Skeletal muscle tissue (tissue), 4 donors: ENCODE measurements around the gene ILK. TPM values are rescaled to one million over a fixed set of nuclear protein-coding genes. Genes with fewer than 3 reads are reported as not detected.
A peak's percentile ranks its signal among the peaks of the same experiment; 100 is the strongest.

Source experiments
- H3K27ac ChIP-seq: one replicate; pipeline ENCODE4 v1.7.0; 2013; ENCODE audit warnings: mild to moderate bottlenecking, low read depth, low read length, inconsistent platforms
- H3K27me3 ChIP-seq, 3 donors: one replicate each; pipeline ENCODE4 v1.7.0; 2013; ENCODE audit warnings: low read length in 3 of 3; ENCODE audit not compliant: control insufficient read depth in 3 of 3, insufficient read depth in 3 of 3
- H3K36me3 ChIP-seq, 3 donors: one replicate each; pipeline ENCODE4 v1.7.0; 2013; ENCODE audit warnings: low read length in 3 of 3; ENCODE audit not compliant: control insufficient read depth in 3 of 3, insufficient read depth in 3 of 3
- H3K4me1 ChIP-seq, 3 donors: one replicate each; pipeline ENCODE4 v1.7.0; 2013; ENCODE audit warnings: low read length in 3 of 3, mild to moderate bottlenecking in 3 of 3; ENCODE audit not compliant: control insufficient read depth in 3 of 3, insufficient read depth in 3 of 3
- H3K4me3 ChIP-seq, 3 donors: one replicate each; pipeline ENCODE4 v1.7.0; 2013; ENCODE audit warnings: low read length in 3 of 3
- H3K9ac ChIP-seq, 3 donors: one replicate each; pipeline ENCODE4 v1.7.0; 2013; ENCODE audit warnings: low read length in 3 of 3, mild to moderate bottlenecking in 3 of 3, moderate library complexity in 2 of 3, low read depth in 1 of 3
- H3K9me3 ChIP-seq, 3 donors: one replicate each; pipeline ENCODE4 v1.7.0; 2013; ENCODE audit warnings: low read length in 3 of 3; ENCODE audit not compliant: control insufficient read depth in 3 of 3
- total RNA-seq: library from RNA; depleted of rRNA; stranded (reverse); fragments of >200 nt; gene quantifications from one replicate; pipeline ENCODE4 v1.2.3, GENCODE V29; 2014
- donor health status: Osteomylitis.

Gene ILK
- total RNA-seq, 1 donor from 2014 or later = 106 TPM

DNA sequence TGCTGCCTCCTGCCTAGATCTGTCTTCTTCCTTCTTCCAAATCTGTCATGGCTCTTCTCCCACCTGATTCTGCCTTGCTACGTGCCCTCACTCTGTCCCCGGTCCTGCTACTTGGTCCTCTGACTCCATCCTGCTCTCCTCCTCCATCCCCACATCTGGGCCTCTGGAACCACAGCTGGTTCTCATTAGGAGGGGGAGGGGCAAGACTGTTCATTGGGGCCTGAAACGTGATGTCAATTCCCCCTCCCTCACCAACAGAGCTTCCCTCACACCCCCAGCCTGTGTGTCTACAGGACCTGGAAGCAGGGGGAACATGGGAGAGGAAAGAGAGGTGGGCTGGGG, 43.0 kb downstream of the ILK start:
- Histone ChIP-seq H3K27me3 (peaks cover 0 to 13% (median 5%) of the 10 kb centered on the region in 3 donors), H3K36me3 (no peaks in the 10 kb centered on the region), H3K4me1 (peaks cover 31 to 39% (median 32%) of the 10 kb centered on the region in 3 donors), H3K4me3 (peak overlapping the region; percentile 26 to 52 (median 27)), H3K9me3 (no peaks in the 10 kb centered on the region), H3K9ac (peak overlapping the region in 1 of 3 donors; percentile 40), H3K27ac (peak overlapping the region; percentile 85)

GRCh38 chr11:6646918-6647679, 43.5 kb downstream of the ILK start:
- Histone ChIP-seq H3K9me3 (no peaks in the 10 kb centered on the region), H3K9ac (peak overlapping the region in 2 of 3 donors; percentile 28 to 58), H3K36me3 (no peaks in the 10 kb centered on the region), H3K27me3 (peaks cover 0 to 13% (median 5%) of the 10 kb centered on the region in 3 donors), H3K4me3 (peak overlapping the region in 2 of 3 donors; percentile 20 to 27), H3K27ac (peak overlapping the region; percentile 85), H3K4me1 (peaks cover 31 to 36% (median 32%) of the 10 kb centered on the region in 3 donors)

GRCh38 chr11:6647836-6648235, 44.3 kb downstream of the ILK start:
- Histone ChIP-seq H3K27ac (peak overlapping the region; percentile 85), H3K36me3 (no peaks in the 10 kb centered on the region), H3K9me3 (no peaks in the 10 kb centered on the region), H3K4me1 (peaks cover 34 to 36% (median 36%) of the 10 kb centered on the region in 3 donors), H3K4me3 (no peak overlapping the region), H3K27me3 (peaks cover 4 to 13% (median 5%) of the 10 kb centered on the region in 3 donors), H3K9ac (no peak overlapping the region)

- peaks cover 35 to 40% (median 36%) of the 10 kb centered on the region in 3 donors for H3K4me1 ChIP-seq
- H3K9ac ChIP-seq = no peak overlapping the region
- no peak overlapping the region for H3K4me3 ChIP-seq
- no peaks in the 10 kb centered on the region for H3K36me3 ChIP-seq
- H3K27ac ChIP-seq = peak overlapping the region; percentile 85
- H3K9me3 ChIP-seq = no peaks in the 10 kb centered on the region
- H3K27me3 ChIP-seq = peaks cover 5 to 13% (median 7%) of the 10 kb centered on the region in 3 donors
Measured at GRCh38 chr11:6648501-6648900, 44.9 kb downstream of the ILK start.

DNA sequence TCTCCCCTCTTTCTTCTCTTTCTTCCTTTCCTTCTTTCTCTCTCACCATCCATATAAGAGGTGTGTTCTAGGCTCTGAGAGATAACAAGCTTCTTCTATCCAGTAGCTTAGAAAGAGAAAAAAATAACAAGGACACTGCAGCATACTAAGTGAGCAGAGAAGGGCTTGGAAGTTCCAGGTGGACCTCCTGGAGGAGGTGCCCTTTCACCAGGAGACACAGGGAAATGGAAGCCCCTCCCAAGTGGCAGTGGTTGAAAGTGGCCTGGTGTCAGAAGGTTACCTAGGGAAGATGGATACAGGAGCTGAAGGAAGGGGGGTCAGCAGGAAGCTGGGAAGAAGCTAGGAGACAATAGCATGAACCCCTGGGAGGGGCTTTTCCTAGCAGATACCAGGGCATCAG, 46.5 kb downstream of the ILK start:
- no peaks in the 10 kb centered on the region for H3K36me3 ChIP-seq
- H3K27ac ChIP-seq = no peak overlapping the region
- peaks cover 35 to 52% (median 39%) of the 10 kb centered on the region in 3 donors for H3K4me1 ChIP-seq
- no peak overlapping the region for H3K4me3 ChIP-seq
- H3K9ac ChIP-seq = no peak overlapping the region
- peaks cover 2 to 25% (median 16%) of the 10 kb centered on the region in 3 donors for H3K27me3 ChIP-seq
- no peaks in the 10 kb centered on the region for H3K9me3 ChIP-seq

GRCh38 chr11:6650980-6651379, 47.4 kb downstream of the ILK start:
- Histone ChIP-seq H3K9me3 (no peaks in the 10 kb centered on the region), H3K27ac (no peak overlapping the region), H3K4me1 (peaks cover 30 to 45% (median 31%) of the 10 kb centered on the region in 3 donors), H3K4me3 (no peak overlapping the region), H3K36me3 (no peaks in the 10 kb centered on the region), H3K27me3 (peaks cover 4 to 26% (median 18%) of the 10 kb centered on the region in 3 donors), H3K9ac (no peak overlapping the region)

DNA sequence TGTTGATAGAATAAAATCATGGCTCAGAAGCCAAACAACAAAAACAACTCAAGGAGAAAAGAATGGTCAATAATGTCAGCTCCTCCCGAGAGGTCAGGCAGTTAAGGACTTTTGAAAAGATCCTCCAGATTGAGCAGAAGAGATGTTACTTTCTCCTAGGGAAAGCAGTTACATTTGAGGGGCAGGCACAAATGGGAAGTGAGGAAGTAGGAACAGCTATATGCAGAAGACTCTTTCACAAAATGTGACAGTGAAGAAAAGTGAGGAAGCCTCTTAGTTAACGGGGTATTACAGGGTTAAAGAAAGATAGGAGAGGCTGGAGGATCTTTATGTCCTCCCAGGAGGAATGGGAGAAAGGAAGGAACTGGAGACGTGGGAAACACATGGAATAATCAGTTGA, 48.6 kb downstream of the ILK start:
- Histone ChIP-seq H3K27ac (no peak overlapping the region), H3K27me3 (peaks cover 10 to 29% (median 23%) of the 10 kb centered on the region in 3 donors), H3K36me3 (no peaks in the 10 kb centered on the region), H3K4me3 (no peak overlapping the region), H3K4me1 (peaks cover 19 to 33% (median 24%) of the 10 kb centered on the region in 3 donors), H3K9ac (no peak overlapping the region), H3K9me3 (no peaks in the 10 kb centered on the region)

DNA sequence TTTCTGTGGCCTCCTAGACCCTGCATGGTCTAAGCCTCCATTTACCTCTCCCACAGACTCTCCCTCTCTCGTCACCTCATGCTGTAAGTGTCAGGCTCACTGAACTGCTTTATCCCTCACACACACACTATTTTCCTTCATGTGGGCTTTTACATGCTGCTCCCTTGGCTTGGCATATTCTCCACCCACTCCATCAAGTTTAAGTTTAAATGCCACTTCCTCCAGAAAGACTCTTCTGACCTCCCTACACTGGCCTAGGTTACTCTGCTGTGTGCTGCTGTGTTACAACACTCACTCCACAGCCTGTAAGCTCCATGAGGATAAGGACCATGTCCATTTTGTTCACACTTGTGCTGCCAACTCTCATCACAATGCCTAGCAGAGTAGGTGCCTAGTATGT, 49.5 kb downstream of the ILK start:
- Histone ChIP-seq H3K36me3 (no peaks in the 10 kb centered on the region), H3K9me3 (no peaks in the 10 kb centered on the region), H3K27ac (no peak overlapping the region), H3K4me1 (peaks cover 11 to 24% (median 17%) of the 10 kb centered on the region in 3 donors), H3K9ac (no peak overlapping the region), H3K4me3 (no peak overlapping the region), H3K27me3 (peaks cover 10 to 35% (median 26%) of the 10 kb centered on the region in 3 donors)

DNA sequence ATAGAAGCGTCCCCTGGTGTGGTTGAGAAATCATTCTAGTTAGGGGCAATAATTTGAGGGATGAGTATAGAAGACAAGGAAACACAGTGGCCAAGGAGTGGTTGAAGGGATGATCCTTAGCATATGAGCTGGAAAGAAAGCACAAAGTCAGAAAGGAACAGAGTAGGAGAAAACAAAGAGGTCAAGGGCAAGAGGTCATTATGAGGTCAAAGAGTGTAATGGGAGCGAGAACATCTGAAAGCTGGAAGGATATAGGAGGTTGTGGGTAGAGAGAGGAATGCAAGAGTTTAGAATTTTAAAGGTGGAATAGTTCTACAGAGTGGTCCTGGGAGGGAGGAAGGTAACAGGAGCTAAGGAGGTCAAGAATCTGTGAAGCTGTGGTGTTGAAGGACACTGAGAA, 50.1 kb downstream of the ILK start:
- Histone ChIP-seq H3K27me3 (peaks cover 10 to 35% (median 26%) of the 10 kb centered on the region in 3 donors), H3K9me3 (no peaks in the 10 kb centered on the region), H3K4me1 (peaks cover 6 to 19% (median 12%) of the 10 kb centered on the region in 3 donors), H3K4me3 (no peak overlapping the region), H3K36me3 (no peaks in the 10 kb centered on the region), H3K27ac (no peak overlapping the region), H3K9ac (no peak overlapping the region)

- Histone ChIP-seq H3K36me3 (no peaks in the 10 kb centered on the region), H3K4me3 (peak overlapping the region; percentile 57 to 66 (median 65)), H3K9me3 (no peaks in the 10 kb centered on the region), H3K4me1 (peaks cover 3 to 19% (median 11%) of the 10 kb centered on the region in 3 donors), H3K27me3 (peaks cover 10 to 35% (median 26%) of the 10 kb centered on the region in 3 donors), H3K27ac (peak overlapping the region; percentile 51), H3K9ac (no peak overlapping the region)
Measured at GRCh38 chr11:6654281-6655019, 50.9 kb downstream of the ILK start.
